Effector memory CD4-positive, alpha-beta T cell (primary cell): ENCODE results near the gene CFAP20DC.

Source experiments
- DNase-seq, 3 donors: peaks; one replicate each; pipeline ENCODE4 v3.0.0-alpha.2; 2020
- H3K27ac ChIP-seq: 2 replicates; pipeline ENCODE4 v1.7.0; 2013; ENCODE audit warnings: mild to moderate bottlenecking, low read length, moderate library complexity; ENCODE audit not compliant: insufficient read depth, poor library complexity, severe bottlenecking
- H3K27me3 ChIP-seq: replicated peaks from 2 replicates; pipeline ENCODE4 v1.7.0; 2013; ENCODE audit warnings: mild to moderate bottlenecking, low read length; ENCODE audit not compliant: insufficient read depth, control insufficient read depth, poor library complexity, severe bottlenecking
- H3K36me3 ChIP-seq: 2 replicates; pipeline ENCODE4 v1.7.0; 2013; ENCODE audit warnings: mild to moderate bottlenecking, low read length, moderate library complexity; ENCODE audit not compliant: control insufficient read depth, insufficient read depth
- H3K4me1 ChIP-seq: 2 replicates; pipeline ENCODE4 v1.7.0; 2013; ENCODE audit warnings: low read length, mild to moderate bottlenecking; ENCODE audit not compliant: control insufficient read depth, insufficient read depth, poor library complexity, severe bottlenecking
- H3K4me3 ChIP-seq: 2 replicates; pipeline ENCODE4 v1.7.0; 2013; ENCODE audit warnings: low read length, low read depth, mild to moderate bottlenecking; ENCODE audit not compliant: insufficient read depth, poor library complexity, severe bottlenecking
- H3K9me3 ChIP-seq: 2 replicates; pipeline ENCODE4 v1.7.0; 2013; ENCODE audit warnings: mild to moderate bottlenecking, low read length, moderate library complexity; ENCODE audit not compliant: control insufficient read depth

CFAP20DC gene

DNA sequence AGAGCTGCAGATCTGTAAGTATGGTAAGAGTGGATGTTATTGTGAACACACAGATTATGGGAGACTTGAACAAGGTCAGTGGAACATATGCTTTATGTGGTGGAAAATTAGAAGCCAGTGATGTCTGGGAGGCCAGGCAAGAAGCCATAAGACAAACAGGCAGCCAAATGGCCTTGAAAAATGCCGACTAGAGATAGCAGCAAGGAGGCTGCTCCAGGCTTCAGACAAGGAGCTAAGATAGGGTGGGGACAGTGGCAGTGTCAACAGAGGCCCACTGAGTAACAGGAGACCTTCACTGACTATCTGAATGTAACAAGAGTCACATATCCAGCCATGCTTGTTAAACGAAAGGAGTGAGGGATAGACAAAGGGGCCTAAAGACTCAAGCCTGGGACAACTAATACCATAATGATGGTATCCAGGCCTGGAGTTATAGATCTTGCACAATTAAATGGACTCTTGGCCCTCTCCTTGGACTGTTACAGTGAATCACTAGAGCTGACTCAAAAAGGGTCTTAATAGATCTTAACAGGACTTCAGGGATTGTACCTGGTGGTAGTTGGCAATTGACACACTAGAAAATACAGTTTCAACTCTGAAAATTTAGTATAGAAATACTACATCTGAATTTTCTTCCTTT lies 50.6 kb downstream of the CFAP20DC start:
- no peak for DNase-seq
- H3K27me3 ChIP-seq: no peaks in the 10 kb centered on the region
- H3K27ac ChIP-seq: no peak overlapping the region
- no peaks in the 10 kb centered on the region for H3K36me3 ChIP-seq
- no peaks in the 10 kb centered on the region for H3K4me1 ChIP-seq
- H3K4me3 ChIP-seq: no peak overlapping the region
- H3K9me3 ChIP-seq: no peaks in the 10 kb centered on the region

DNA sequence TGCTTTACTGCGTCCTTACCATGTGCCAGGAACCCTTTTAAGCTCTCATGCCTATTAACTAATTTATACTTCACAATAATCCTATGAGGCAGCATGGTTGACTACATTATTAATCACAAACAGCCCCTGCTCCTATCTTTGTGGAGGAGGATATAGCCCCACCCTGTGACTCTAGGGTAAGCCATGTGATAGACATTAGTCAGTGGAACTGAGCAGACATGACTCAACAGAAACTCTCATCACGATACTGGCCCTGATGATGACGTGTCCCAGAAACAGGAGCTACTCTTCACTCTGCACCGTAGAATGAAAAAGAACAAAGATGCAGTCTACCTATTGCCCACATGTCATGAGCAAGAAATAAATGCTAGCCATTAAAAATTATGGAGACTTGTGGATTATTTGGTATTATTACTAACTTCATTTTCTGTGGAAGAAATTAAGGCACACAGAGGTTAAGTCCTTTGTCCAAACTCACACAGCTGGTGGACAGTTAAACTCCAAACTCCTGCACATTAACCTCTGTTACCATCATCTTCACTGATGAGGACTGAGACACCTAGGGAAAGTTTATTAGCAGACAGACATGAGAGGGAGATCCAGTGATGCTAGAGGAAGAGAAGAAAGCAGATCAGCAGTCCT lies 51.2 kb downstream of the CFAP20DC start:
- Histone ChIP-seq H3K4me3 (no peak overlapping the region), H3K27ac (no peak overlapping the region), H3K4me1 (no peaks in the 10 kb centered on the region), H3K27me3 (no peaks in the 10 kb centered on the region), H3K9me3 (no peaks in the 10 kb centered on the region), H3K36me3 (no peaks in the 10 kb centered on the region)
- DNase-seq: no peak

DNA sequence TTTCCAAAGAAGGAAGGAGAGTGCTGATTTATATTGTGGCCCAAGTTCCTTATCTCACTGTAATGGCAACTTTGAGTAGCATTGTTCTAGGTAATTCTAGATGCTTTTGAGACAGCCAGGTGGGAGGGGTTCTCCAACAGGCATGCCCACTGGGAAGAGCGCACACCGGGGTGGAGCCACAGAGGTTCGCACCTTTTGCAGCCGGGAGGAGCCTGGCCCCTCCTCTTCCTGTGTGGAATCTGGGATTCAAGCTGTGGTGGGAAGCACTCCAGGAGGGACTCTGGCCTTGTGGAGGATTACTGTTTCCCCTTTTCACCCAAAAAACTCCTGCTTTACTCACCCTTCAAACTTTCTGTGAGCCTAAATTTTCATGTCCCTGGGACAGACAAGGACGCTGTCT lies 53.1 kb downstream of the CFAP20DC start:
- no peak for DNase-seq
- H3K4me3 ChIP-seq: no peak overlapping the region
- H3K9me3 ChIP-seq: no peaks in the 10 kb centered on the region
- H3K27ac ChIP-seq: no peak overlapping the region
- H3K4me1 ChIP-seq: no peaks in the 10 kb centered on the region
- H3K27me3 ChIP-seq: no peaks in the 10 kb centered on the region
- no peaks in the 10 kb centered on the region for H3K36me3 ChIP-seq

DNA sequence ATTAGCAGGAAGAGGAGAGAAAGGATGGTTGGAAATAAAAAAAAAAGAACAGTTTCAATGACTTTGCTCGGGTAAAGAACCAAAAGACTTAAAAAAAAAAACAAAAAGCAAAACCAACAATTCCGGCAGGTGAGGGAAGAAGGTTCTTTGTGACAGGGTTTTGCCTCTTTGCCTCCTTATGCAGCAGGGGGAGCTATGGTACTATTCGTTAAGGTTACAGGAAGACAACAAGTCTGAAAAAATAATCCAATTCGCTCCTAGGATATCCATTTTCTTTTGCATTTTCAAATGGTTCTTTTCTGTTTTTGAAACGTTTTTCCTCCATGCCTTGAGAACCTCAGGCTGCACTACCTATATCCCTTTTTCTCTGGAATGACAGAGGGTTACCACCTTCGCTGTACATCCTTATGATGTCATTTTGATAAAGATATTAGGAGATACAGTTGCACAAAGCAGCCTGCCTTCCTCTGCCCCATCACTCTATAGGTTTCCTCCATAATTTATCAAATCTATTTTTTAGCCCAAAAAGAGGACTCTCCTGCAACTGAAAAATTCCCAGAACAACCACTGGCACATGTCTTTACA lies 55.0 kb downstream of the CFAP20DC start:
- H3K4me1 ChIP-seq: no peaks in the 10 kb centered on the region
- DNase-seq: no peak
- no peaks in the 10 kb centered on the region for H3K27me3 ChIP-seq
- H3K27ac ChIP-seq: no peak overlapping the region
- H3K36me3 ChIP-seq: no peaks in the 10 kb centered on the region
- H3K4me3 ChIP-seq: no peak overlapping the region
- no peaks in the 10 kb centered on the region for H3K9me3 ChIP-seq

DNA sequence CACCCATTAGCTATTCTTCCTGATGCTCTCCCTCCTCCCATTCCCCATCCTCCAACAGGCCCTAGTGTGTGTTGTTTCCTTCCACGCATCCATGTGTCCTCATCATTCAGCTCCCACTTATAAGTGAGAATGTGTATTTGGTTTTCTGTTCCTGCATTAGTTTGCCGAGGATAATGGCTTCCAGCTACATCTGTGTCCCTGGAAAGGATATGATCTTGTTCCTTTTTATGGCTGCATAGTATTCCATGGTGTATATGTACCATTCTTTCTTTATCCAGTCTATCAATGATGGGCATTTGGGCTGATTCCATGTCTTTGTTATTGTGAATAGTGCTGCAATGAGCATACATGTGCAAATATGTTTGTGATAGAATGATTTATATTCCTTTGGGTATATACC lies 56.3 kb downstream of the CFAP20DC start:
- no peaks in the 10 kb centered on the region for H3K36me3 ChIP-seq
- H3K9me3 ChIP-seq: no peaks in the 10 kb centered on the region
- DNase-seq: no peak
- H3K27ac ChIP-seq: no peak overlapping the region
- no peaks in the 10 kb centered on the region for H3K4me1 ChIP-seq
- H3K27me3 ChIP-seq: no peaks in the 10 kb centered on the region
- H3K4me3 ChIP-seq: no peak overlapping the region

DNA sequence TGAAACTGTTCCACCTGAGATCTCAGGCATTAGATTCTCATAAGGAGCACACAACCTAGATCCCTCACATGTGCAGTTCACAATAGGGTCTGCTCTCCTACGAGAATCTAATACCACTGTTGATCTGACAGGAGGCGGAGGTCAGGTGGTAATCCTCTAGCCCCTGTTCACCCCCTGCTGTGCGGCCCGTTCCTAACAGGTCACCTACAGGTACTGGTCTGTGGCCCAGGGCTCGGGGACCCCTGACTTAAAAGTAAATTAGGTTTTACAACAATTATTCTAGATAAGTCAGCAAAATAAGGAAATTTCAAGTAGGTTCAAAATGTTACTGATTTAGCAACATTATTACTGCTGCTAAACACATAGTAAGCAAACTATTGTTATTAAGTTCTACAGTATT lies 58.2 kb downstream of the CFAP20DC start:
- no peaks in the 10 kb centered on the region for H3K4me1 ChIP-seq
- no peaks in the 10 kb centered on the region for H3K36me3 ChIP-seq
- DNase-seq: no peak
- H3K27ac ChIP-seq: no peak overlapping the region
- no peaks in the 10 kb centered on the region for H3K9me3 ChIP-seq
- no peaks in the 10 kb centered on the region for H3K27me3 ChIP-seq
- H3K4me3 ChIP-seq: no peak overlapping the region

DNA sequence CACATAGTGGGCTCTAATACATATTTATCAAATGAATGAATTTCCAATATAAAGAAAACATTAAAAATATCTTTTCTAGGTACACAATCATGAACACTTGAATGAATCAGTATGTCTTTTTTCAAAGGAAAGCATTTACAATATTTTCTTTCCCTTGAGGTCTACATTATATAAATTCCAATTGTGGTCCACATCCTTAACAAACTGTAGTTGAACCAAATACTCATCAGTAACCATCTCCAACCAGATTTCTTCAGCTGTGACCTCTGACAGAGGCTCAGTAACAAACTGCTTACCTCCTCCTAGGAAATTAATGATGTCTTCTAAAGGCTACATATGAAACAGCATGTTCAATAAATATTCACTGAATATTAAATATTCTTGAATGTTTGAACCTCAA lies 58.8 kb downstream of the CFAP20DC start:
- DNase-seq: no peak
- Histone ChIP-seq H3K4me3 (no peak overlapping the region), H3K27me3 (no peaks in the 10 kb centered on the region), H3K36me3 (no peaks in the 10 kb centered on the region), H3K27ac (no peak overlapping the region), H3K4me1 (no peaks in the 10 kb centered on the region), H3K9me3 (no peaks in the 10 kb centered on the region)

DNA sequence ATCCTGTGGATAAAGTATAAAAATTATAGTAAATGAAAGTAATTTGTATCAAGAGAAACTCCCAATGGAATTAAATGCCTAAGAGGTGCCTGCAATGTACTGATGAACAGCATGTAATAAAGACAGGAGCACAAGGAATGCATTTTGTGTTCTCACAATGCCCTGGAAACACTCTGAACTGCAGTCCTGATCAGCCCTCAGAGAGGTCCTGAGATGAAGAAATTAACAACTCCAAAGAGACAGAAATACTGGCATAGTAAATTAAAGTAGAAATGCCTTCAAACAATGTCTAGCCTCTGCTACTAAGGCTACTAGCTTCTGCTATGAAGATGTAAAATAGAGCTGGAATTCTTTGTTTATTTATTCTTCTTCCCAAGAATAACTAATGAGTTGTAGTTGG lies 59.9 kb downstream of the CFAP20DC start:
- DNase-seq: no peak
- Histone ChIP-seq H3K9me3 (no peaks in the 10 kb centered on the region), H3K27ac (no peak overlapping the region), H3K4me1 (no peaks in the 10 kb centered on the region), H3K36me3 (no peaks in the 10 kb centered on the region), H3K4me3 (no peak overlapping the region), H3K27me3 (no peaks in the 10 kb centered on the region)

DNA sequence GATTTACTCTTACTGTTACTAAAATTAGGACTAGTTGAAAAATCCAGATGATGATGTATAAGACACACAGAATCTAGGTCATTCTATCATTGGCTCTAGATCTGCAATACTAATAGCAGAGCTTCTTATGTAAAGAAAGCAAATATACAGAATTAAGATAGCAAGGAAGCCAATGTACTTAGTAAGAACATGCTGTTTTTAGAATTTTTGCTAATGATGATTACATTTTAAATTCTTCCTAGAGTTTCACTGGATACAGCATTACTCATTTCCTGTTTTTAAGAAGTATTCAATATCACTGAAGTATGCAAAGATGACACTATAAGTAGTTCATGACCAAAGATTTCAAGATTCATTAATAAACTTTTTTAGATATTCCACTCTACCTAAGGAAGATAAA lies 60.7 kb downstream of the CFAP20DC start:
- Histone ChIP-seq H3K4me3 (no peak overlapping the region), H3K9me3 (no peaks in the 10 kb centered on the region), H3K4me1 (no peaks in the 10 kb centered on the region), H3K36me3 (no peaks in the 10 kb centered on the region), H3K27me3 (no peaks in the 10 kb centered on the region), H3K27ac (no peak overlapping the region)
- DNase-seq: no peak

DNA sequence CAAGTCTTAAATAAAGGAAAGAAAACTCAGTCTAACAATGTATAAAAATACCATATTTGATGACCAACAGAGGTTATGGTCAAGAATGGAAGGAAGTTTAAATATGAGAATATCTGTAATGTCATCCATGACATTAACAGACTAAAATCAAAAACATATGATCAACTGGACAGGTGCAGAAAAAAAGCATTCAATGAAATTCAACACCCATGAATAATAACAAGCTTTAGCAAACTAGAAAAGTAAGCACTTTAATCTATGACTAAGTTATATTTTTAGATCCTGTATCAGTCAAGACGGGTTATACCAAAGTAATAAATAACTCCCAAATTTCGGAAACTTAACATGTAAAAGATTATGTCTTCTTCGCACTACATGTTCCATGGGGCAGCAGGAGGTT lies 61.8 kb downstream of the CFAP20DC start:
- no peaks in the 10 kb centered on the region for H3K9me3 ChIP-seq
- no peaks in the 10 kb centered on the region for H3K4me1 ChIP-seq
- H3K27me3 ChIP-seq: no peaks in the 10 kb centered on the region
- no peaks in the 10 kb centered on the region for H3K36me3 ChIP-seq
- no peak overlapping the region for H3K27ac ChIP-seq
- H3K4me3 ChIP-seq: no peak overlapping the region
- no peak for DNase-seq
